Fibroblast of skin of left quadriceps (primary cell): ENCODE measurements around the gene MB.
"Not testable (repeated sequence)": the region's sequence is repeated elsewhere in the genome, so short reads cannot be mapped to it uniquely, and the experiment has no call there.

Experiments used
- DNase-seq, 2 experiments: peaks; one replicate each; pipeline ENCODE4 v3.0.0-alpha.2; 2013; ENCODE audit warnings: low read depth in 2 of 2

The MB gene

GRCh38 chr22:35637254-35637653 is 20.1 kb upstream of the MB start:
- DNase-seq = no peak

GRCh38 chr22:35634943-35635540 is 17.9 kb upstream of the MB start:
- DNase-seq = no peak

DNA sequence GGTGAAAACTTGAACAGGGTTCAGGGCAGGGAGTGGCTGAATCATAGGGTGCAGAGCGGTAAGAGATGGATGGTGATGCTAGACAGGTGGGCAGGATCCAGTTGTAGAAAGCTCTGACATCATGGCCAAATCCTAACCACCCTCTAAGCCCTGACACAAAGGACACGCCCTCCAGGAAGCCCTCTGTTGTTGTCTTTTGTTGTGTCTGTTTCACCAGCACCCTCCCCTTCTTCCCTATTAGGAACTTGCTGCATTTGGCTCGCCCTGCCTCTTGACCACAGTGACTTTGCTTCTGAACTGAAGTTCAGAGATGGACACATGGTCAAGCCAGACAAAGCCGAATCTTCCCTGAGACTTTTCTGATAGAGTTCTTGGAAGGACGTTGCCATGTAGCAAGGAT is 16.9 kb upstream of the MB start:
- no peak for DNase-seq

- DNase-seq = no peak
Measured at GRCh38 chr22:35633520-35633919, 16.4 kb upstream of the MB start.

GRCh38 chr22:35632935-35633334 is 15.8 kb upstream of the MB start:
- DNase-seq = no peak

DNA sequence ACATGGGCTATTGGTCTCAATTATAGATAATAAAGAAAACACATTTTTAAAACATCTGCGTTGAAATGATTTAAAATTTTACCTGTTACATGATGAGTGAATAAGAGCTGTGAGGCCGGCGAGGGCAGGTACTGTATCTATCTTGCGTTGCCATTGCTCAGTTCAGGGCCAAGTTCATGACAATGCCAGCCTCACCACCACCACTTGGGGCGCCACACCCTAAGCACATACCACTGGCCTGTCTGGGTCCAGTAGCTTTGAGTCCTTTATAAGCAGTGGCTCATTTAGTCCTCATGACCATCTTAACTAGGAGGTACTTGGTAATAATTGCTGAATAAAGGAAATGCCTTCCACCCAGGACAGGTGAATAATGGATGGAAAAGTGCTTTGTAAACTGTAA is 14.5 kb upstream of the MB start:
- DNase-seq = no peak

DNA sequence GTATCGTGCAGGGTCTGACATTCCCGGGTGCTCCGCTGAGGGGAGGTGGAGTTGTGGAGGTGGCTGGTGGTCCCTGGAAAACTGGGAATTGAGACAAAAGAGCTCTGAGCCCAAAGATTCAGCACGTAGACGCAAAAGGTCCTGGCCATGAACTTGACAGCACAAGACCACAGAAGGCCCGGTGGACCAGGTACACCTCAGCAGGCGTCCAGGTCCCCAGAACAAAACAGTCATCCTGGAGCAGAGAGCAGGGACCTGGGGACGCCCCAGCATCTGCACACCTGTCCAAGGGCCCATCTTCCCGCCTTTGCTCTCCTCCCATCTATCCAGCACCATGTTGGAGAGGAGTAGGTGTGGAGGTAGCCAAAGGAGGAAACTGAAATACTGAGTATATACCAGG is 13.8 kb upstream of the MB start:
- no peak for DNase-seq

- no peak for DNase-seq
Measured at GRCh38 chr22:35630387-35630793, 13.3 kb upstream of the MB start.

GRCh38 chr22:35629406-35630216 is 12.5 kb upstream of the MB start:
- peak; percentile 97 to 98 for DNase-seq

DNA sequence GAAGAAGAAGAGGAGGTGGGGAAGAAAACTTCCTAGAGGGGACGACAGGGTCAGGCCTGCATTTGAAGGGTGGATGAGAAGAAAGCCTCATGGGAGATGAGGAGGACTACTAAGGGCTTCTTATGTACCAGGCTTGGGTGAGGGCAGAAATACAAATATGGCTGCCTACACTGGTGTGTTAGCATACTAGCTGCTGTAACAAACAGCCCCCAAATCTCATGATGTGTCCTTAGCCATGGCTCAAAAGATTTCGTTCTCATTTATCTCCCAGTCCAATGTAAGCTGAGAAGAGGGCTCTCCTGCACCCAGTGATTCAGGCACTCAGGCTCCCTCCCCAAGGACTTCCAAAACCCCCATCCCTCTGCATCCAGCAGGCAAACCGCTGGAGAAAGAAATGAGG is 11.6 kb upstream of the MB start:
- DNase-seq = no peak

- DNase-seq = peak; percentile 86 to 88
Measured at GRCh38 chr22:35627267-35628041, 10.3 kb upstream of the MB start.

- DNase-seq = no peak
Measured at GRCh38 chr22:35625763-35626432, 8.8 kb upstream of the MB start.

DNA sequence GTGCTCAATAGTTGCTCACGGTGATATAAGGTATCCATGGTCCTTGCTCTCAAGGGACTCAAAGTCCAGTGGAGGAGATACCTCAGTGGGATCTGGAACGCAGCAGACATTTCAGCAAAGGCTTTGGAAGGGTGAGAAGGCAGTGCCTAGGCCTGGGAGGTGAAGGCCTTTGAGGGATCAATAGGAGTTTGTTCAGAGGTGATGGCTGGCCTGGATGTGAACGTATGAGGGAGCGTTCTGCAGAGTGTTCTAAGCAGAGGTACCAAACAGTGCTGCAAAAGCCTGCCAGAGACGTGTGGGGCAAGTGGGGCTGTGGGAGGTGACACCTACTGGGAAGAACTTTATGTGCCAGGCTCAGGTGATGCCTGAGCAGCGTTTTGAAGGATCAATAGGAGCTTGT is 7.4 kb upstream of the MB start:
- DNase-seq = no peak

DNA sequence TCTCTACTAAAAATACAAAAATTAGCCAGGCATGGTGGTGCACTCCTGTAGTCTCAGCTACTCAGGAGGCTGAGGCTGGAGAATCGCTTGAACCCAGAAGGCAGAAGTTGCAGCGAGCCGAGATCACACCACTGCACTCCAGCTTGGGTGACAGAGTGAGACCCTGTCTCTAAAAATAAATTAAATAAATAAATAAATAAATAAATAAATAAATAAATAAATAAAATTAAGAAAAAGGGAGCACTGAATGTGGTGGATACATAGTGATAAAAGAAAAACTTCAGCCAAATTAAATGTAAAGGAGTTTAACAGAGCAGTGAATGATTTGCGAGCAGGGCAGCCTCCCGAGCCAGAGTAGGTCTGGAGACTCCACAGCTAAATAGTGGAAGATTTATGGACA is 6.8 kb upstream of the MB start:
- not testable (repeated sequence) for DNase-seq

- no peak for DNase-seq
Measured at GRCh38 chr22:35622191-35622913, 5.2 kb upstream of the MB start.

GRCh38 chr22:35621451-35621850 is 4.3 kb upstream of the MB start:
- no peak for DNase-seq

- no peak for DNase-seq
Measured at GRCh38 chr22:35620624-35621251, 3.6 kb upstream of the MB start.

DNA sequence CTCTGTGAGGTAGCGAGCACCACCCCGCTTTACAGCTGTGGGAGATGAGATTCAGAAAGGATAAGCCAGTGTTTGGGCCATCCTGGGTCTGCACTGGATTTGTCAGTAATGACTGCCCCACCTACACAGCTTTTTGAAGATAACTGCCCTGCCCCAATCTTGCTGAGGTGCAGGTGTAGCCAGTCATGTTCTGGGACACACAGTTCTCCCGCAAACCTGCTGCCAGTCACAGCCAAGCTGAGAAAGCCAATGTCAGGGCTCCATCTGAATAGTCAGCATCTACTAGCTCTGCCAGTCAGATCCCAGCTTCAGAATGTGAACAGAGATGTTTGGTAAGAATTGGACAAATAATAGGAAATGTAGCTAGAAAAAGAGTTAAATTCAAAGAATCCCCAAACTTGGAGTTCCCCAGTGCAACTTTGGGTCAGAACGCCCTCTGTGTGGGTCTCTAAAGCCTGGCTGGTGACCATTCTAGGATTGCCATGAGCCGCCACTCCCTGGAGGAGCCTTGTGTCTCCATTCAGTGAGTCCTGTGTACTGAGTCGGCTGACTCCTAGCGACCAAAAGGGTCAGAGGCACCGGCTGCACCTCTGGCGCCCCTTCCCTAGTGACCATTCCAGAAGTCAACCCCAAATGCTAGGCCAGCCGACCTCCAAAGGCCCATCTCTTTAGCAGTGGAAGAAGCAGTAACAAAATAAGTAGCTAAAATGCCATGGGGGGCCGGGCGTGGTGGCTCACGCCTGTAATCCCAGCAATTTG is 2.4 kb upstream of the MB start:
- no peak for DNase-seq

DNA sequence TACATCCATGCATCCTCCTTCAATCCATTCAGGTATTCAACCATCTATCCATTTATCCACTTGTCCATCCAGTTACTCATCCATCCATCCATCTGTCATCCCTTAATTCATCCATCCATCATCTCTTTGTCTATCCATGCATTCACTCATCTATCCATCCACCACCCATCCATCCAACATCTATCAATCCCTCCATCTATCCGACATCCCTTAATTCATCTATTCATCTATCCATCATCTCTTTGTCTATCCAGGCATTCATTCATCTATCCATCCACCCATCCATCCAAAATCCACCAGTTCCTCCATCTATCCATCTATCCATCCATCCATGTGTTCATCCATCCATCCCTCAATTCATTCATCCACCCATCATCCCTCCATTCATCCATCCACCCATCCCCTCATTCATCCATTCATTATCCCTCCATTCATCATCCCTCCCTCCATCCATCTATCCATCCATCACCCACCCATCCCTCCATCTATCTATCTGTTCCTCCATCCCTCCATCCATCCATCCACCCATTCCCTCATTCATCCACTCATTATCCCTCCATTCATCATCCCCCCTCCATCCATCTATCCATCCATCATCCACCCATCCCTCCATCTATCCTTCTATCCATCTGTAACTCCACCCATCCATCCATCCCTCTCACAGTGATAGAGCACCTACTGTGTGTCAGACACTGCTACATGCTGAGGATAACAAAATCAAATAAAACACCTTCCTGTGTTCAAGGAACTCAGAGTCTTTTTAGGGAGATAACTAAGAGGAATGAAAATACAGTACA is 1.5 kb upstream of the MB start:
- no peak for DNase-seq

DNA sequence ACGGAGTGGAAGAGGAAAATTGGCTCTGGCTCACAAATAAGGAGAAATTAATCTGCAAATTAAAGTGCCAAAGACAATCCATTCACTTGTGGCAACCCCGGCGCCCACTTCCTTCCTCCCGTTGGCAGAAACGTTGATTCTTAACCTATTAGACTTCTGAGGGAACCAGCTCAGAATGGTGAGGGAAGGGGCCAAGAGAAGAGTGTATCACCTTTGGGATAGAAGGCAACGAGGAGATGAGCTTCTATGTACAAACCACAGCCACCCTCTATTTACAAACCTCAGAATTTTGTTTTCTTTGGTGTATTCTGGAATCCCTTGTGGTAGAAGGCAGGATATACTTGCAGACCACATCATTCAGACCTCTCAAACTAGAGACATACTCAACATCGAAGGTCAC is 1.1 kb downstream of the MB start:
- DNase-seq = no peak
